ENCODE measurements around the gene ZFAND5.

ZFAND5 gene

DNA sequence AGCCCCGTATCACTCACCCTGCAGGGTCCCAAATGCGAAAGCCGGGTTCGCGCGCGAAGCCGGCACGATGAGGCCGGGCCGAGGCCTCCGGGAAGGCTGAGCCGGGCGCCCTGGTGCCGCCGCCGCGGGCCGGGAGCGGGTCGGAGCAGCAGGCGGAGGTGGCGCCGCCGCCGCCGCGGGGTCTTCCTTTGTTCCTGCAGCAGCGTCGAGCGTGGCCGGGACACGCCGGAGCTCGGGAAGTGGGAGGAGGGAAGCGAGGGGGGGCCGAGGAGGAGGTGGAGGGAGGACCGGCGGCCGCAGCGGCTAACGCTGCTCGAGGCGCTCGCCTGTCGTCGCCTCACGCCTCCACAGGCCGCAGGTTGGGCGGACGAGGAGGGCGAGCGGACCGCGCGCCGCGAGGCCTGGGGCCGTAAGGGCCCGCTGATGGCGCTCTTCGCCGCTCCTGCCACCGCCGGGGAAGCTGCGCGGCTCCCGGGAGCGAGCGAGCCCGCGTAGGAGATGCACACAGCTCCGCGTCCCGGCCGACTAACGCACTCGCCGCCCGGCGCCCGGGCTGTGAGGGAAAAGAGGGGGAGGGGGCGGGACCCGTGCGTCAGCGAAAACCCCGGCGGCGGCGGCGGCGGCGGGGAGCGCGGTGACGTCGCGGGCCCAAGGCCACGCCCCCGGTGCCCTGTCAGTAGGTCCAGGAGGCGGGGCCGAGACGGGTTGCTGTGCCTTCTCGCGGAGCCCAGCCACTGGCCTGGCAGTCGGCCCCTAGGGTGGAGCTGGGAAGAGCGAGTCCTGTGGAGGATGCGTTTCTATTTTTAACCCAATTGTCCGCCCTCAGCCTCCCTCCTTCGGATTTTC lies at the start of gene ZFAND5:
Gene ZFAND5 (minus strand): TSS at position 530 of the 846 bp plus-strand sequence. CDS start 4,430 bp downstream, outside the sequence.
- peak; percentile 97 for DNase-seq (ENCODE audit: low read depth)

DNA sequence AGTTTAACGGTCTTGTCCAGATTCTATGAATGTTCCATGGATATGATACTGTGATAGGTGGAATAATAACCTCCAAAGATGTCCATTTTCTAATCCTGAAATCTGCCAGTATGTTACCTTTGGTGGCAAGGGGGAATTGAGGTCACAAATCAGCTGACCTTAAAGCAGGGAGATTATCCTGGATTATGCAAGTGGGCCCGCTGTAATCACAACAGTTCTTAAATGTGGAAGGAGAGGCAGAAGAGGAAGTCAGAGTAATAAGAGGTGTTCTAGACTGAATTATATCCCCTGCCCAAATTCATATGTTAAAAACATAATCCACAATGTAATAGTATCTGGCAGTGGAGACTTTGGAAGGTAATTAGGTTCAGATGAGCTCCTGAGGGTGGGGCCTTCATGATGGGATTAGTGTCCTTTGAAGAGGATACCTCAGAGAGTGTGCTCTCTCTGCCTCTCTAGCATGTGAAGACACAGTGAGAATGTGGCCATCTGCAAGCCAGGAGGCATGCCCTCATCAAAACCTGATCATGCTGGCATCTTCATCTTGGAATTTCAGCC lies 47.6 kb upstream of the ZFAND5 start:
- no peak for DNase-seq (ENCODE audit: low read depth)

- DNase-seq (ENCODE audit: low read depth): no peak
Measured at GRCh38 chr9:72410214-72410613, 45.2 kb upstream of the ZFAND5 start.

DNA sequence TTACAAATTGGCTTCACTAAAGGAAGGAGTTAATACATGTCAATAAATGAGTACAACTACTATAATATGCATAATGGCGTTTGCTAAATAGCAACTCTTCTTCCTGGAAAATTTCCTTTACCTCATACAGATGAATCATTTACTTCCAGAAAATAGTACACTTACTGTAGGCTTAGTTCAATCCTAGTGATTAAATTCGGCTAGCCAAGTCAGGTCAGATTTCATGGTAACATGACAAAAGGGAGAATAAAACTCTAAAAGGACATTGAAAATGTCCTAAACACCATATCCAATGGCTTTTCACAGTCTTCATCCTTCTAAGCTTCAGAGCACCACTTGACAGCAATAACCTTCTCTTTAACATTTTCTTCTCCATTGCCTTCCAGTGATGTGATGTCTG lies 42.1 kb upstream of the ZFAND5 start:
- DNase-seq (ENCODE audit: low read depth): no peak

DNA sequence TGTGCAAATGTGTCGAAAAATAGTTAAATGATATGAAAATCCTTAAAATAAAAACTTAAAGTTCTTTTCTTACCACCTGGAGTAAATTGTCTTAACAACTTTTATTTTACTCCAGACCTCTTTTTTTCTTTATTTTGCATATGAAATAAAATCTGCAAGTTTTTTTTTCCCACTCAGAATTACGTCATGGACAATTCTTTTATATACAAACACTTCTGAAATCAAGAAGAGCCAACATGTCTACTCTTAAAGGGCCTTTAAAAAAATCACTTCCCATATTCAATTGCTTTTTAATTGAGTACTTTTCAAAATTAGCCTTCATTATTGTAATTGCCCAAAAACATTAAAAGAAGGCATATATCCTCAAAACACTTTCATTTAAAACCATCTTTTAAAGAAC lies 37.7 kb upstream of the ZFAND5 start:
- no peak for DNase-seq (ENCODE audit: low read depth)

DNA sequence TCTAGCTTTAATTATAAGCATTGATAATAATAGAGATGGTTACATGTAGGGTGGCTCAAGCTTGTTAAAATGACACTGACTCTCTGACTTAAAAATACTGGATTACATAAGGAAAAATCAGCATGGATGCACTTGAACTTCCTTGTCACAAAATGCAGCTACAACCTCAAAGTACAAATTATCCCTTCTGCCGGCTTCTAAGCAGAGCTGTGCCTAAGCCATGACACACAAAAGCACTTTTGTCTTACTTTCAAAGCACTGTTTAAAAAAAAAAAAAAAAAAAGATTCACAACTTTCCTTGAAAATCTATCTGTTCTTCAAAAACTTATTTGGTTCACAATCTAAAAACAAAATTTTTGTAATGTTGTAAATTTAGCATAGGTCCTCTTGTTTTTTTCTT lies 36.4 kb upstream of the ZFAND5 start:
- no peak for DNase-seq (ENCODE audit: low read depth)

DNA sequence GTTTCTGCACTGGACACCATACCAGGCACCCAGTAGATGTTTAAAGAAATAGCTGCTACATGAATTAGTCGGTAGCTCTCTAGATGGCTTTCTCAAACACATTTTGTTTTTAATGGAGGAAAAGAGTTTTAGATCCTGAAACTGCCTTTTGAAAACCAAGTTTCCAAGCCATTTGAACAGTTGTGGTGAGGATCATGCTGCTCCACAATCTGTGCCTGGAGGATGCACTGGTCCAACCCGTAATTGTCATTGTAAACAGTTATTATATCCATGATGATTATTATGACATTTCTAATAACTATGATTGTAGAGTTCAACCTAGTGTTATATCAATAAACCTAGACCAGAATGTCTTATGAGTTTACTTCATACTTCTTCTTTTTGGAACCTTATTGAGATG lies 35.9 kb upstream of the ZFAND5 start:
- no peak for DNase-seq (ENCODE audit: low read depth)

DNA sequence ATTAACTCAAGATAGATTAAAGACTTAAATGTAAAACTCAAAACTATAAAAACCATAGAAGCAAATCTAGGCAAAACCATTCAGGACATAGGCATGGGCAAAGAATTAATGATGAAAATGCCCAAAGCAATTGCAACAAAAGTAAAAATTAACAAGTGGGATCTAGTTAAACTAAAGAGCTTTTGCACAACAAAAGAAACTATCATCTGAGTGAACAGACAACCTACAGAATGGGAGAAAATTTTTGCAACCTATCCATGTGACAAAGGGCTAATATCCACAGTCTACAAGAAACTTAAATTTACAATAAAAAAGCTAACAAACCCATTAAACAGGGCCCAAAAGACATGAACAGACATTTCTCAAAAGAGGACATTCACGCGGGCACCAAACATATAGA lies 34.4 kb upstream of the ZFAND5 start:
- DNase-seq (ENCODE audit: low read depth): no peak

DNA sequence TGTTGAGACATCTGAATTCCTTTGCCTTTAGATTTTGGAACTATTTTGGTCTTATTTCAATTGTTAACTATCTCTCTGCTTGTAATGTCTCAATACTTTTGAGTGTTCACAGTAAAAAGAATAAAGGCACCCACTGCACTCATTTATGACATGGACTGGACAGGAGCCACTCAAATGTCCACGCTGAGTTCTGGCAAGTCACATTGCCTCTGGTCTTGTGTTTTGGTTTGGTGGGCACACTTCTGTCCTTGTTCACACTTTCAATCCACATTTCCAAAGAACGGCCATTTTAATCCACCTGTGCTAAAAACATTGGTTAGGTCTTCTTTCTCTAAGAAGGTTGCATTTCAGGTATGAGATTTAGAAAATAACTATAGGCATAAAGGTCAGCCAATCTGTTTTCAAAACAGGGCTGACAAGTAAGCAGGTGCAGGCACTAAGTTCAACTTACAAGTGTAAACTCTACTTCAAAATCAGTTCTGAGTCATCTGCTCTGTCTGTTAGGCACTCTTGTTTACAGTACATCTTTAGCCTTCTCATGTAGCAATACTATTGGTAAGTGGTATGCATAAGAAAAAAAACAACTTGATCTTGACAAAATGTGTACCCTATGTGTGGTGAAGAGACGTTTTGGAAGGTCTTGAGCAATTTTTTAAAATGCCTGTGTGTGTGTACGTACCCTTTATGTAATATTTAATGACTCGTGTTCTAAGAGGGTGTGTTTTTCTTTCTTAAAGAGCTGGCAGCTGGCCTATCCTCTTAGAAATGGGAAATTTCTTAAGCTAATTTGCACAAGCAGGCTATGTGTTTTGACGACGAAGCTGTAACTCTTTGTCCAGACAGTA lies 31.5 kb upstream of the ZFAND5 start:
- peak; percentile 95 for DNase-seq (ENCODE audit: low read depth)

GRCh38 chr9:72394066-72394465 lies 29.1 kb upstream of the ZFAND5 start:
- no peak for DNase-seq (ENCODE audit: low read depth)

DNA sequence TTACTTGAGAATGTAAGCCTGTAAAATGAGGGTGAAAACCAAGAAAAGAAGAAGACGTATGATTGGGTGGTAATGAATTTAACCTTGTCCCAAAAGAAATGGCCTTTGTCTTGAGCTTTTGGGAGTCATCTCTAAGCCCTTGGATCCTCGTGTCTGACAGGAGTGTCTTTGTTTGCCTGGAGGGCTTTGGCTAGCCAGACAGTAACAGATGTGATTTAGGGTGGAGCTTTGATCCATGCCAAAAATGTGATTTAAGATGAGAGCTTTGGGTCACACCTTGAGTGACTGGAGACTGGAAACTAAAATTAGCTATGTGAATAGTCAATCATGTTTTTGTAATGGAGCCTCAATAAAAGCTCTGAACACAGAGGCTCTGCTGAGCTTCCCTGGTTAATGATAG lies 25.9 kb upstream of the ZFAND5 start:
- DNase-seq (ENCODE audit: low read depth): no peak

GRCh38 chr9:72386186-72386585 lies 21.2 kb upstream of the ZFAND5 start:
- peak; percentile 51 for DNase-seq (ENCODE audit: low read depth)

DNA sequence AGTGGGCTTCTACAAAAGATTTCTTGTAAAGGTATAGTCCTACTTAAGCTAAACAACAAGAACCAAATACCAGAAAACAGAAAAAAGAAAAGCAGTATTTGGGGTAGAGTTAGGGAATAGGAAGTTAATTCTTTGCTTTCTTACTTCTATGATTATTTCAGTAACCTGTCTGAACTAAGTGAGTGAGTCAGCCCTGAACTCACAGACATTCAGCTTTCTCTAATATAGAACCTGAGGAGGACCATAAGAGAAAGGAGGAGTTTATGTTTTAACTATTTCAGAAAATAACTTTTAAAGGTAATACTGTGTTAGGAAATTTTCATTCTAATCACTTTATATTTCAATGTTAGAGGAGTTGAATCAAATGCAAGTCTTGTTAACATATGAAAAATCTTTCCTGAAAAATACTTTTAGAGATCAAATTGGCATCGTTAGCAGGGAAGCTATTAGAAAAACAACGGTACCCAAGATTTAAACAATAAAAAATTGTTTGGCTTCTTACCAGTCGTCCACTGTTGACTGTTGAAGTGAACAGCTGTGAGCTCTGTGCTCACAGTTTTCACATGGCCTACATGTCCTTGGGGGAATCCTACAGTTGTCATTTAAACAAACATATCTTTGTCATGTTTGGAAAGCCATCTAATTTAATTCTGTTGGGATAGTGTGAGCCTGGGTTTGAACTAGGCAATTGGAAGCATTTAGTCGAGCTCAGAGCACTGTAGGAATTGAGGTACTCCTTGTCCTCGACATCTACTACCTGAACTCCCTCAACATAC lies 19.9 kb upstream of the ZFAND5 start:
- peak; percentile 21 for DNase-seq (ENCODE audit: low read depth)

GRCh38 chr9:72383978-72384709 lies 19.1 kb upstream of the ZFAND5 start:
- peak; percentile 99 for DNase-seq (ENCODE audit: low read depth)

GRCh38 chr9:72382405-72382804 lies 17.4 kb upstream of the ZFAND5 start:
- DNase-seq (ENCODE audit: low read depth): peak; percentile 76

DNA sequence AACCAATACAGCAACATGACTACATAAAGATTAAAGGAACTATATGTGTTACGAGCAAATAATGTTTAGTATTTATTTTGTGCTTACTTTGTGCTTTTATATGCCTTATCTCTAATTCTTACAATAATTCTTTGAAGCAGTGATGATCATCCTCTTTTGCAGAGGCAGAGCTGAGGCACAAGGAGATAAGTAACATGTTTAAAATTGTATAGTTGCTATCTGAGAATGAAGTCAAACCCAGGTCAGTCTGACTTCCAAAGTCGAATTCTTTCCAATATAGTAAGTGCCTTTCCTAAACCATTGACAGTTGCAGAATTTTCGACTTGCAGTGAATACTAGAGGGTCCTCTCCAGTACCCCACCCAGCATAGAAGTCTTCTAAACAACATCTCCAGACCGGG lies 12.0 kb upstream of the ZFAND5 start:
- DNase-seq (ENCODE audit: low read depth): no peak

GRCh38 chr9:72371151-72371550 lies 6.1 kb upstream of the ZFAND5 start:
- DNase-seq (ENCODE audit: low read depth): peak; percentile 64

GRCh38 chr9:72365525-72366256 lies 683 bp upstream of the ZFAND5 start:
- DNase-seq (ENCODE audit: low read depth): peak; percentile 91

DNA sequence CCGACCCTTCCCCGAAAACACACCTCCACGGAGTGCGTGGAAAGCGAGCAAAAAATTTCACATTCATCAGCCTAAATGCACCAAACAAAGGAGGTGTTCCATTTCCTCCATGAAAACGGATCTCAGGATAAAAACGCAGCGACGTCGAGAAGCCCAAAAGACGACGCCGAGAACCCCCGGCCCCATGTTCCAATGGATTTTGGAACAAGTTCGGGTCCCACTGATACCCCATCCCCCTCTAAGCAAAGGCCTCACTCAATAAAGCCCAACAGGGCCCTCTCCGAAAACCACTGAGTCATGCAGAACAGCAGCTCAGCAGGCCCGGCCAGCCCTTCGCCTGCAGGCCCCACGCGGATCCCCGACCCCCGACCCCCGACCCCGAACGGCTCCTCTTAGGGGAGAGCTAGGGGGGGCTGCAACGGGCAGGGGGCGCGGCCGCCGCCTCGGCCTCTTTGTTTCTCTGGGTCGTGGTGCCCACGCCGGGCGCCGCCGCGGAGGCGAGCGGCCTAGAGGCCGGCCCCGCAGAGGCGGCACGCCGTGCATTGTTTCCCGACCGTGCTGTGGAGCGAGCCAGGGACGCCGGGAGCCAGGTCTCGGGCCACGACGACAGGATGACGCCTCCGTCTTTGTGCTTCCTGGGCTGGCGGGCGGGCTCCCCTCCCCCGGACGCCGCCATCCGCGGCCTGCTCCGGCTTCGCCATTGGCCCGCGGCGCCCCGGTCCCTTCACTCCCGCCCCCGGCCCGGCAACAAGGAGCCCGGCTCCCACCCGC lies 915 bp downstream of the ZFAND5 start:
- DNase-seq (ENCODE audit: low read depth): peak; percentile 61

- DNase-seq (ENCODE audit: low read depth): no peak
Measured at GRCh38 chr9:72363236-72363635, 1.8 kb downstream of the ZFAND5 start.

Data from amniotic epithelial cell (primary cell).